ENCODE data around the gene PPP1R37.

DNA sequence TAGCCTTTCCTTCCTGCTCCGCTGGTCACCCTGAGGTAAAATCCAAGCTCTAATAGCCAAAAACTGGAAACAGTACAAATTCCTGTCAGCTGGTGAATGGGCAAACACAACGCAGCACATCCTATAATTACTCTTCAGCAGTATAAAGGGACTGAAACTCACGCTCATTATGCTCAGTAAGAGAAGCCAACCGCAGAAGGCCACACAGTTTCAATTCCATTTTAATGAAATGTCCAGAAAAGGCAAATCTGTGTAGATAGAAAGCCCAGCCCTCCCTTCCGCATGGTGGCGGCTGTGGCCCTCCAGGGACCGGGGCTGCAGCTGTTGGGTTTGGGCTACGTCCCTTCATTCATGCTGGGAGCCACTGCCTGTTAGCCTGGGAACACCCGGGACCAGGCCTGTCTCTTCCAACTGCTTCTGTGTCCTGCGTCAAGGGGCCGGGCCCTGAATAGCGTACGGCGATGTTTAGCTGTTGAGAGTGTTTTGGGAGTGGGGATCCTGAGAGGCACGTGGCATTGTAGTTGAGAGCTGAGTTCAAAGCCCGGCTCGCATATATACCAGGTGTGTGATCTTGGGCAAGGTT is 44.3 kb downstream of the PPP1R37 start:
- TF ChIP-seq, protein P1, sequence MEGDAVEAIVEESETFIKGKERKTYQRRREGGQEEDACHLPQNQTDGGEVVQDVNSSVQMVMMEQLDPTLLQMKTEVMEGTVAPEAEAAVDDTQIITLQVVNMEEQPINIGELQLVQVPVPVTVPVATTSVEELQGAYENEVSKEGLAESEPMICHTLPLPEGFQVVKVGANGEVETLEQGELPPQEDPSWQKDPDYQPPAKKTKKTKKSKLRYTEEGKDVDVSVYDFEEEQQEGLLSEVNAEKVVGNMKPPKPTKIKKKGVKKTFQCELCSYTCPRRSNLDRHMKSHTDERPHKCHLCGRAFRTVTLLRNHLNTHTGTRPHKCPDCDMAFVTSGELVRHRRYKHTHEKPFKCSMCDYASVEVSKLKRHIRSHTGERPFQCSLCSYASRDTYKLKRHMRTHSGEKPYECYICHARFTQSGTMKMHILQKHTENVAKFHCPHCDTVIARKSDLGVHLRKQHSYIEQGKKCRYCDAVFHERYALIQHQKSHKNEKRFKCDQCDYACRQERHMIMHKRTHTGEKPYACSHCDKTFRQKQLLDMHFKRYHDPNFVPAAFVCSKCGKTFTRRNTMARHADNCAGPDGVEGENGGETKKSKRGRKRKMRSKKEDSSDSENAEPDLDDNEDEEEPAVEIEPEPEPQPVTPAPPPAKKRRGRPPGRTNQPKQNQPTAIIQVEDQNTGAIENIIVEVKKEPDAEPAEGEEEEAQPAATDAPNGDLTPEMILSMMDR (conservative IDR thresholded peaks at IDR 0.05) = no peak
- no peak for TF ChIP-seq ZFX (IDR thresholded peaks at IDR 0.05)

Measured in C4-2B (cell line).